Mesothelial cell of epicardium (in vitro differentiated cells): ENCODE results near the gene LRRC56. TPM values are rescaled to one million over a fixed set of nuclear protein-coding genes. Genes with fewer than 3 reads are reported as not detected.

Source experiments
- DNase-seq, 2 experiments: peaks; one replicate each; pipeline ENCODE4 v3.0.0; 2021; ENCODE audit warnings: low spot score in 2 of 2; ENCODE audit not compliant: unreplicated experiment in 2 of 2
- H3K27ac Mint-ChIP-seq: 2 replicates; pipeline ENCODE4 v1.8.0; 2021; ENCODE audit warnings: mixed read lengths
- H3K27me3 Mint-ChIP-seq: 2 replicates; pipeline ENCODE4 v1.8.0; 2021; ENCODE audit warnings: low read depth, mixed read lengths
- H3K36me3 Mint-ChIP-seq: 2 replicates; pipeline ENCODE4 v1.8.0; 2021; ENCODE audit warnings: mixed read lengths
- H3K4me1 Mint-ChIP-seq: 2 replicates; pipeline ENCODE4 v1.8.0; 2021; ENCODE audit warnings: mixed read lengths
- H3K4me3 Mint-ChIP-seq: 2 replicates; pipeline ENCODE4 v1.8.0; 2021; ENCODE audit warnings: mild to moderate bottlenecking, moderate library complexity, mixed read lengths
- H3K9me3 Mint-ChIP-seq: 2 replicates; pipeline ENCODE4 v1.8.0; 2021; ENCODE audit warnings: mixed read lengths
- total RNA-seq: library from RNA; stranded (reverse); gene quantifications from 3 replicates; pipeline ENCODE4 v1.2.1, GENCODE V29; 2021
- TF ChIP-seq, protein P1 (sequence below): fragments of 200-600 bp; sonication (generic); IDR thresholded peaks from one replicate; pipeline ENCODE4 v1.5.0; 2021; ENCODE audit warnings: antibody characterized with exemption; ENCODE audit not compliant: unreplicated experiment

LRRC56 gene
- total RNA-seq, 1 donor from 2014 or later, result 3.0 TPM

GRCh38 chr11:557328-558132, 20.2 kb downstream of the LRRC56 start:
- Mint-ChIP-seq H3K4me3 (no peak overlapping the region), H3K36me3 (no peaks in the 10 kb centered on the region), H3K4me1 (peaks cover 13% of the 10 kb centered on the region), H3K27me3 (peaks cover 48% of the 10 kb centered on the region), H3K9me3 (no peaks in the 10 kb centered on the region), H3K27ac (no peak overlapping the region)
- TF ChIP-seq, protein P1, sequence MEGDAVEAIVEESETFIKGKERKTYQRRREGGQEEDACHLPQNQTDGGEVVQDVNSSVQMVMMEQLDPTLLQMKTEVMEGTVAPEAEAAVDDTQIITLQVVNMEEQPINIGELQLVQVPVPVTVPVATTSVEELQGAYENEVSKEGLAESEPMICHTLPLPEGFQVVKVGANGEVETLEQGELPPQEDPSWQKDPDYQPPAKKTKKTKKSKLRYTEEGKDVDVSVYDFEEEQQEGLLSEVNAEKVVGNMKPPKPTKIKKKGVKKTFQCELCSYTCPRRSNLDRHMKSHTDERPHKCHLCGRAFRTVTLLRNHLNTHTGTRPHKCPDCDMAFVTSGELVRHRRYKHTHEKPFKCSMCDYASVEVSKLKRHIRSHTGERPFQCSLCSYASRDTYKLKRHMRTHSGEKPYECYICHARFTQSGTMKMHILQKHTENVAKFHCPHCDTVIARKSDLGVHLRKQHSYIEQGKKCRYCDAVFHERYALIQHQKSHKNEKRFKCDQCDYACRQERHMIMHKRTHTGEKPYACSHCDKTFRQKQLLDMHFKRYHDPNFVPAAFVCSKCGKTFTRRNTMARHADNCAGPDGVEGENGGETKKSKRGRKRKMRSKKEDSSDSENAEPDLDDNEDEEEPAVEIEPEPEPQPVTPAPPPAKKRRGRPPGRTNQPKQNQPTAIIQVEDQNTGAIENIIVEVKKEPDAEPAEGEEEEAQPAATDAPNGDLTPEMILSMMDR, result no peak
- DNase-seq, result no peak

- Mint-ChIP-seq H3K4me3 (no peak overlapping the region), H3K27ac (no peak overlapping the region), H3K4me1 (peaks cover 15% of the 10 kb centered on the region), H3K27me3 (peaks cover 42% of the 10 kb centered on the region), H3K36me3 (no peaks in the 10 kb centered on the region), H3K9me3 (no peaks in the 10 kb centered on the region)
- DNase-seq, result no peak
- TF ChIP-seq, protein P1, result no peak
These were observed 21.2 kb downstream of the LRRC56 start for GRCh38 chr11:558503-558902.

GRCh38 chr11:559020-559620, 21.8 kb downstream of the LRRC56 start:
- Mint-ChIP-seq H3K4me3 (no peak overlapping the region), H3K4me1 (peaks cover 20% of the 10 kb centered on the region), H3K36me3 (no peaks in the 10 kb centered on the region), H3K9me3 (no peaks in the 10 kb centered on the region), H3K27ac (no peak overlapping the region), H3K27me3 (peaks cover 41% of the 10 kb centered on the region)
- no peak for DNase-seq
- TF ChIP-seq, protein P1, result no peak

DNA sequence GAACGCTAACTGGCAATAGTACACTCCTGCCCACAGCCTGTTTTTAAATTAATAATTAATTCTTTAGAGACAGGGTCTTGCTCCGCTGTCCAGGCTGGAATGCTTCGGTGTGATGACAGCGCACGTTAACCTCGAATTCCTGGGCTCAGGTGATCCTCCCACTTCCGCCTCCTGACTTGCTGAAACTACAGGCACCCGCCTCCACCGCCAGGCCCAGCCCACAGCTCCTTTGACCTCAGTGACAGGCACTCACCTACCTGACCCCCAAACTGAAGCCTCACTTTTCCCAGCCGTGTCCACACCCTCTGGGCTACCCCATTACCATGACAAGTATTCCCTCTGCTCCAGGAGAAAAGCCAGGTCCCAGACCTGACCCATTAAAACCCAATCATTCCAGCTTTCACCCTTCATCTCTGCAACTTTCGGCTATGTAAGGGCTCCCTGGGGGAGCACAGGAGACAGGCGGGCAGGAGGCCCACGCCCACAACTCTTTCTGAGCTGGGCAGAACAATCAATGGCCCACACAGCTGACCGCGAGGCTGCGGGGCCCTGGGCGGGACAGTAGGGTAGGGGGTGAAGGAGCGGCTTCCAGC, 22.5 kb downstream of the LRRC56 start:
- Mint-ChIP-seq H3K9me3 (no peaks in the 10 kb centered on the region), H3K36me3 (no peaks in the 10 kb centered on the region), H3K4me1 (peaks cover 24% of the 10 kb centered on the region), H3K27ac (peak overlapping the region; percentile 66), H3K27me3 (peaks cover 37% of the 10 kb centered on the region), H3K4me3 (peak overlapping the region; percentile 69)
- TF ChIP-seq, protein P1, result no peak
- no peak for DNase-seq

DNA sequence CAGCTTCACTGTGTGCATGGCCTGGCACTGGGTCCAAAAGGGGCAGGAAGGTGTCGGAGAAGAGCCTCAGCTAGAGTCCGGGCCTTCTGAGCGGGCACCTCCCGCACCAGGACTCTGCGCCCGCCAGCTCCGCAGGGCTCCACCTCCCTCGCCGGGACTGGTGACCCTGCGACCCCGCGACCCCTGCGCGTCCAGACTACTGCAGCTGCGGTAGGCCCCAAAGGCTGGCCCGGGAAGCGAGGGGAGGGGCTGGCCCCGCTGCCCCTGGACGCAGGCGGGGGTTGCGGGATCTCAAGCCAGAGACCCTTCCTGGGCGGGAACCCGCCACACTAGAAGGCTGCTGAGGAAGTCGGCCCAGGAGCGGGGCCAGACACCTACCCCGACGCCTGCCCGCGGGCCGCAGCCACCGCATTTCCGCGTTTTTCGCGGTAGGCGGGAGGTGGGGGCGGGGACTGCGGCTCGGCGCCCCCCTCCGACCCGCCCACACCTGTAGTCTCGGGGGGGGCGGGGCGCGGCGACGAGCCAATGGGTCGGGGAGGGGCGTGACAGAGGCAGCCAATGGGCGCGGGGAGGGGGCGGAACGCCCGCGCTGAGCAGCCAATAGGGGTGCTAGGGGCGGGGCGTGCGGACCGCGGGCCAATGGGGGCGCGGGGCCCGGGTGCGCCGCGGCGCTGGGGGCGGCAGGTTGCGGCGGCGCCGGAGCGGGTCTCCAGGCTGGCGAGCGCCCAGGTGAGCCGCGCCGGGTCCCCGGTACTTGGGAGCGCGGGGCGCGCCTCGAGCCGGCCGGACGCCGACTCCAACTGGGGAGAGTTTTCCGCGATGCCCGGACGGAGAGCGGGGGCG, 23.2 kb downstream of the LRRC56 start, which contains the start of the genes LMNTD2 and RASSF7:
Gene LMNTD2, minus strand, starts transcription at position 434 of the 843 bp plus-strand sequence. Its CDS starts 22 bp downstream, at position 412.
Gene RASSF7, plus strand, starts transcription at position 666 of the 843 bp plus-strand sequence. CDS start 799 bp downstream, outside the sequence.
- H3K9me3 Mint-ChIP-seq, result no peaks in the 10 kb centered on the region
- H3K4me3 Mint-ChIP-seq, result peak within 1 kb of the TSS; percentile 85
- no peaks in the 10 kb centered on the region for H3K36me3 Mint-ChIP-seq
- TF ChIP-seq, protein P1, result no peak
- H3K27me3 Mint-ChIP-seq, result peaks cover 35% of the 10 kb centered on the region
- H3K4me1 Mint-ChIP-seq, result peaks cover 25% of the 10 kb centered on the region
- H3K27ac Mint-ChIP-seq, result peak within 1 kb of the TSS; percentile 91
- peak; percentile 95 to 97 for DNase-seq
